DOHH2 (cell line): ENCODE measurements around the gene FABP7.

Source experiments
- CTCF ChIP-seq: fragments of 200-600 bp; sonication (generic); IDR thresholded peaks from one replicate; pipeline ENCODE4 v1.5.1; 2014; ENCODE audit warnings: antibody characterized with exemption, mild to moderate bottlenecking, low read depth, low read length; ENCODE audit not compliant: poor library complexity, severe bottlenecking
- EZH2phosphoT487 ChIP-seq: fragments of 200-600 bp; sonication (generic); IDR thresholded peaks from 2 replicates; pipeline ENCODE4 v1.6.1; 2017; ENCODE audit warnings: borderline replicate concordance, mild to moderate bottlenecking, antibody characterized with exemption, low read length, moderate library complexity, mixed read lengths

DNA sequence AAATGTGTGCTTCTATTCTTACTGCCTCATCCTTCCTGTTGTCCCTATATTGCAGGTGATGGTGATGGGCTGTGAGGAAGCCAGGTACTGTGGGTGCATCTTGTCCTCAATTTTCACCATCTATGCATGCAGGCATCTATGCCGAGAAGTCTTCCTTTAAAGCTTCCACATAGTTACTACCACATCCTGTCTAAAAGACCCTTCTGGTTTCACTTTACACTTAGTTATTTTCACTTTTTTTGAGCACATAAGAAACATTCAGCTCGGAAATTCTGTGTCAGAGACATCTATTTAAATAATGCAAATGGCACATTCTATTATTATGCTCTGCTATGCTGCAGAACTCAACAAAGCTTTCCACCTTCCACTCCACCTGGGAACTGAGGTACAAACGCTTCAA, 28.2 kb upstream of the FABP7 start:
- no peak for TF ChIP-seq CTCF
- no peak for TF ChIP-seq EZH2phosphoT487
